Measurements from ENCODE around the gene PRRX2.

PRRX2 gene

GRCh38 chr9:129647635-129648034 is 17.8 kb upstream of the PRRX2 start:
- no peak overlapping the region for H3K4me3 ChIP-seq (replicated peaks in 1 of 2; ENCODE audit: low read depth in 2 of 2, low read length in 2 of 2)
- DNase-seq (ENCODE audit: low read depth in 2 of 2), result no peak
- TF ChIP-seq, protein P1, sequence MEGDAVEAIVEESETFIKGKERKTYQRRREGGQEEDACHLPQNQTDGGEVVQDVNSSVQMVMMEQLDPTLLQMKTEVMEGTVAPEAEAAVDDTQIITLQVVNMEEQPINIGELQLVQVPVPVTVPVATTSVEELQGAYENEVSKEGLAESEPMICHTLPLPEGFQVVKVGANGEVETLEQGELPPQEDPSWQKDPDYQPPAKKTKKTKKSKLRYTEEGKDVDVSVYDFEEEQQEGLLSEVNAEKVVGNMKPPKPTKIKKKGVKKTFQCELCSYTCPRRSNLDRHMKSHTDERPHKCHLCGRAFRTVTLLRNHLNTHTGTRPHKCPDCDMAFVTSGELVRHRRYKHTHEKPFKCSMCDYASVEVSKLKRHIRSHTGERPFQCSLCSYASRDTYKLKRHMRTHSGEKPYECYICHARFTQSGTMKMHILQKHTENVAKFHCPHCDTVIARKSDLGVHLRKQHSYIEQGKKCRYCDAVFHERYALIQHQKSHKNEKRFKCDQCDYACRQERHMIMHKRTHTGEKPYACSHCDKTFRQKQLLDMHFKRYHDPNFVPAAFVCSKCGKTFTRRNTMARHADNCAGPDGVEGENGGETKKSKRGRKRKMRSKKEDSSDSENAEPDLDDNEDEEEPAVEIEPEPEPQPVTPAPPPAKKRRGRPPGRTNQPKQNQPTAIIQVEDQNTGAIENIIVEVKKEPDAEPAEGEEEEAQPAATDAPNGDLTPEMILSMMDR (IDR thresholded peaks at IDR 0.05; ENCODE audit: low read depth, low read length), result no peak

- H3K4me3 ChIP-seq (replicated peaks in 1 of 2; ENCODE audit: low read depth in 2 of 2, low read length in 2 of 2), result no peak overlapping the region
- DNase-seq (ENCODE audit: low read depth in 2 of 2), result no peak
- TF ChIP-seq, protein P1 (IDR thresholded peaks at IDR 0.05; ENCODE audit: low read depth, low read length), result no peak
These were observed 17.2 kb upstream of the PRRX2 start for GRCh38 chr9:129648092-129648763.

DNA sequence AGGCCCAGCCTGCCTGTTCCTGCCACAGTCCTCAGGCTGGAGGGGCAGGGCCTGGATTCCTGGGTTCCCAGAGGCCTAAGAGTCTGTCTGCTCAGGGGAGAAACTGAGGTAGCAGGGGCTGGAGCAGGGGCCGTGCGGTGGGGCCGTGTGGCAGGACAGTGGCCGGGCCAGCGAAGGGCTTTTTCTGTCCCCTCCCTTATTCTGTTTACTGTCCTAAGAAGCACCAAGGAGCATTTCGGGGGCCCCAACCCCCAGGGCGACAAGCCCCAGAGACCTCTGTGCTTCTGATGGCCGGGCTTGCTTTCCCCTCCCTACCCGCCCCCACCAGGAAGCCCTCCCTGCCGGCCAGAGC is 16.7 kb upstream of the PRRX2 start:
- no peak for DNase-seq (ENCODE audit: low read depth in 2 of 2)
- no peak overlapping the region for H3K4me3 ChIP-seq (replicated peaks in 1 of 2; ENCODE audit: low read depth in 2 of 2, low read length in 2 of 2)
- TF ChIP-seq, protein P1 (IDR thresholded peaks at IDR 0.05; ENCODE audit: low read depth, low read length), result no peak

GRCh38 chr9:129649726-129650679 is 15.4 kb upstream of the PRRX2 start:
- no peak overlapping the region for H3K4me3 ChIP-seq (replicated peaks in 1 of 2; ENCODE audit: low read depth in 2 of 2, low read length in 2 of 2)
- DNase-seq (ENCODE audit: low read depth in 2 of 2), result no peak
- TF ChIP-seq, protein P1 (IDR thresholded peaks at IDR 0.05; ENCODE audit: low read depth, low read length), result no peak

DNA sequence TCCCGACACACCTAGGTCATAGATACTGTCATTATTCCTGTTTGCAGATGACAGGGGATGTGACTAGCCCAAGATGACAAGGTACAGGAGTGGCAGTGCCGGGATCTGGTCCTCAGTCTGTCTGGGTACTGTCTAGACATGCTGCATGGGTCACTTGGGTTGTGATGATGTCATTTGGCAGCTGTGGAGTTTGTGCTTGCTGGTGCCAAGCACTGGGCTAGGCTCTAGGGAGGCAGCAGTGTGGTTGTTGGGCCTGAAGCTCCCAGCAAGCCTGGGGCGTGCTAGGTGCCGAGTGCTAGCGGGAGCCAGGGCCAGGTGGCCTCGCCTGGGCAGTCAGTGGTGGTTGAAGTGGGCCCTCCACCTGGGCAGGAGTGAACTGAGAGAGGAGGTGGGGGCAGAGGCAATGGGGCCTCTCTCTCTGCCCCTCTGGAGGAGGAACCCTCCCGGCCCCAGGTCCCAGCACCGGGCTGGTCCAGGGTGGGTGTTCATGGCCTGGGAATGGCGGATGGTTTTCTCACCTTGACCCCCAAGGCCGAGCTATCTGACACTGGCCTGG is 14.7 kb upstream of the PRRX2 start:
- TF ChIP-seq, protein P1 (IDR thresholded peaks at IDR 0.05; ENCODE audit: low read depth, low read length), result no peak
- DNase-seq (ENCODE audit: low read depth in 2 of 2), result peak in 1 of 2 donors; percentile 27
- no peak overlapping the region for H3K4me3 ChIP-seq (replicated peaks in 1 of 2; ENCODE audit: low read depth in 2 of 2, low read length in 2 of 2)

DNA sequence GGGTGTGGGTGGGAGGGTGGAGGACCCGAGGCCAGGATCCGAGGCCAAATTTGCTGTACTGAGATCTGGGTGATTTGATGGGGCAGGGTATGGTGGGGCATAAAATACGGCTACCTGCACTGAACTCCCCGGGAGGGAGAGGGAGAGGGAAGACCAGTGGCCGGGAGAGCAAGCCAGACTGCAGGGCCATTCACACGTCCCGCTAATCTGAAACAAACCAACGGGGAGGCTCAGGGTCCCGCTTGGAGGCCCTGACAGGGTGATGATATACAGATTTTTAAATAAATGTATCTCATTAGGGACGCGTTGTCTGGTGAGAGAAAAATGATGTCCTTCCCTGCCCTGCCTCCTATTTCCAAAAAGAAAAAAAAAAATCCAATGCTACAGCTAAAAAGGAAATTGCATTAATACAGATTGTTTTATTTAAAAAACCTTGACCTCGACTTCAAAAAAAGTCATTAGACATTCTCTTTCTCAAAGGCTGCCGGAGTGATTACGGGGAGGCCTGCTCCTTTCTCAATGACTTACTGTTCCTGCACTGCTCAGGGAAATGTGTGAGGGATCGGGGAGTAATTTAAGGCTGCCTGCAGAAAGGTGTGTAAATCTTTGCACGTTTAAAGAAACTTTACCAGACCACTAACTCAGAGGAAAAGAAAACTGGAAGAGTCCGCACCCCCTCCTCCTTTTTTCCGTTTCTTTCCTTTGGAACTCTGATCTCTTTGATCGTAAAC is 11.5 kb upstream of the PRRX2 start:
- no peak overlapping the region for H3K4me3 ChIP-seq (replicated peaks in 1 of 2; ENCODE audit: low read depth in 2 of 2, low read length in 2 of 2)
- TF ChIP-seq, protein P1 (IDR thresholded peaks at IDR 0.05; ENCODE audit: low read depth, low read length), result no peak
- DNase-seq (ENCODE audit: low read depth in 2 of 2), result no peak
